Ramos (cell line): ENCODE data around the gene PLPPR3.

ENCODE experiments used
- in situ Hi-C: fragments of 300-500 bp; cut with MboI; formaldehyde crosslinking; loops from one replicate; pipeline ENCODE4 v1.14.3; 2022; ENCODE audit warnings: low sequenced_read_pairs; ENCODE audit not compliant: unreplicated experiment

Gene PLPPR3

DNA sequence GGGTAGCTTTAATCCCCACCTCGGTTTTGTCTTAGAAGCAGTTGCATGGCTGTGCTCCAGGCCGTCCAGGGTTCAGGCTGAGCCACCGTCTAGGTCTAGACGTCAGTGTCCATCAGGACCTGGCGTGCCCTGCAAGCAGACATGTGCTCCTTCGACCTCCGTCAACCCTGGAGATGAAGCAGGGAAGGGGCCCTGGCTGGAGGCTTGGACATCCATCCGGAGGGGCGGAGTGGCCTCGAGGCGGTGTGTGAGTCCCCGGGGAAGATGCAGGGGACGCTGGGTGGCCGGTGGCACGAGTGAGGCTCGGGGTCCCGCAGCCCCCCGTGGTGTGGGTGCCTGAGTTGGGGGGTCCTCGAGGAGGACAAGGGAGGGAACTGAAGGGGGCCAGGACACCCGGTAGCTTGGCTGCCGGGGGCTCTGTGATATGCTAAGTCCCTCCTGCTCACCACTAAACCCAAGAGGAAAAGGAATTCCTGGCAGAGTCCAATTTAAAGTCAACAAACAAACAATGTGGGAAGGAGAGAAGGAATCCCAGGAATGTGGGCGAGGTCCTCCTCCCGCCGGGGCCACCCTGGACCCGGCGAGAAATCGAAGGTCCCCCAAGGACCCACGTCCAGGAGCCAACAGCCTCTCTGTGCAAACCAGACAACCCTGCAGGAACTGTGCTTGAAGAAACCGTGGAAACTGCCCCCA, 39.4 kb downstream of the PLPPR3 start:
- in situ Hi-C loops = no loop called here

DNA sequence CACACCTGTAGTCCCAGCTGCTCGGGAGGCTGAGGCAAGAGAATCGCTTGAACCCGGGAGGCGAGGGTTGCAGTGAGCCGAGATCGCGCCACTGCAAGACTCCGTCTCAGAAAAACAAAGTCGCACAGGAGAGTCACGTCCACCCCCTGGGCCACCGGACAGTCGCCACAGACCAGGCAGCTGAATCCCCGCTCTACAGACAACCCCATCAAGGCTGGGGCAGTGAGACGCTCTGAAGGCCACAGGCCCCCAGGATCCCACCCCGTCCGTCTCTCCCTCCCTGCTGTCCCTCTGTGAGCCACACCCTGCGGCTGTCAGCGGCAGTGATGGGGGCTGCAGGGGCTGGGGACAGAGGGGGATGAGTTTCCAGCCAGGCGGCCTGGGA, 40.0 kb downstream of the PLPPR3 start:
- in situ Hi-C loops = no loop called here

DNA sequence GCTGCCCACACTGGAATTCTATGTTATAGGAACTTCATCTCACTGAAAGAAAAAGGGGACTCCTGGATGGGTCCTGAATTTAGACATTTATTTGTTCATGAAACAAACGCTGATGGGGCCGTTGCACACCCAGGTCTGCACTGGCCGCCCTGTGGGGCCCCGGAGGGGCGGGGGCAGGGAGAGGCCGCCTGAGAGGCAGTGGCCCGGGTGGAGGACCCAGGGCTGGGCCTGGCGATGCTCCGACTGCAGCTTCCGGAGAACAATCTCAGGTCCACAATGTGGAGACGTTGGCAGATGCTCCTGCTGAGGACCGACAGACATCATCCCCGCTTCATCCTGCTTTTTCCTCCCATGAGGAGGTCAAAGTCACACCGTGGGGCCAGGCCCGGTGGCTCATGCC, 40.8 kb downstream of the PLPPR3 start:
- in situ Hi-C loops = no loop called here

DNA sequence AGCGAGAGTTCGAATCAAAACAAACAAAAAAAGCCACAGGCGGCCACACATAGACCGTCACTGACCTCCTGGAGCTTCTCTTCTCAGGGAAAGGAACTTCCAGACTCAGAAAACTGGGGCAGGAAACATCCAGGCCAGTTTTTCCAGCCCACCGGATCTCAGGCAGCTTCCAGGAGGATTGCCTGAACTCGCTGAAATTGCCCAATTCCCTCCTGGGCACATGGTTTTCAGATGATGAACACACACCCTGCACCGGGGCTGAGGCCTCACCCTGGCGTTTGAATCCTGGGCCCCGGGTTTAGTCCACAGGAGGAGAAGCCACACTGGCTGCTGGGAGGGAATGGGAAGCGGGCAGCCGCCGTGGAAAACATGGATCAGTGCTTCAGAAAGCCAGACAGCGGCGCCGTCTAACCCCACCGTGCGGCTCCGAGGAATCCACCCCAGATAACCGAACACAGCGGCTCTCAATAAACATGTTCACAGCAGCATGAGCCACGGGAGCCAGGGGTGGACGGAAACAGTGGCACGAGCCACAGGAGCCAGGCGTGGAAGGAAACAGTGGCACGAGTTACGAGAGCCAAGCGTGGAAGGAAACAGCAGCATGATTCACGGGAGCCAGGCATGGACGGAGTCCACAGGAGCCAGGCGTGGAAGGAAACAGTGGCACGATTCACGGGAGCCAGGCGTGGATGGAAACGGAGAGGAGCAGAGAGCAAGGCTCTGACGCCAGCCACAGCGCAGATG, 42.7 kb downstream of the PLPPR3 start:
- in situ Hi-C loops = no loop called here

DNA sequence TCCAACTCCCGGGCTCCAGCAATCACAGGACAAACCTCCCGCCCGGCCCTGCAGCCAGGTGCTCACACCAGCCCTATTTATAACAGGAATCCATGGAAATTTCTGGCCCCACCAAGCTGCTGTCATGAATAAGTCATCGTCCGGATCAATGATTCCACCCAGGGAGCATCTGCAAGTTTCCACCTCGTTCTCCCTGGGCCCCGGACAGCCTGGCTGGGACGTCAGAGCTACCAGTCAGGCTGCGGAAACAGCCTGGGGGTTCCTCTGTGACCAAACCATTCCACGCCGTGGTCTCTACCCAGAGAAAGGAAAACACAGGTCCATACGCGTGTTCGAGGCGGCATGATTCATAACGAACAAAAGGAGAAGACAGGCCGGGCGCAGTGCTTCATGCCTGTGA, 45.2 kb downstream of the PLPPR3 start:
- in situ Hi-C loops = no loop called here

DNA sequence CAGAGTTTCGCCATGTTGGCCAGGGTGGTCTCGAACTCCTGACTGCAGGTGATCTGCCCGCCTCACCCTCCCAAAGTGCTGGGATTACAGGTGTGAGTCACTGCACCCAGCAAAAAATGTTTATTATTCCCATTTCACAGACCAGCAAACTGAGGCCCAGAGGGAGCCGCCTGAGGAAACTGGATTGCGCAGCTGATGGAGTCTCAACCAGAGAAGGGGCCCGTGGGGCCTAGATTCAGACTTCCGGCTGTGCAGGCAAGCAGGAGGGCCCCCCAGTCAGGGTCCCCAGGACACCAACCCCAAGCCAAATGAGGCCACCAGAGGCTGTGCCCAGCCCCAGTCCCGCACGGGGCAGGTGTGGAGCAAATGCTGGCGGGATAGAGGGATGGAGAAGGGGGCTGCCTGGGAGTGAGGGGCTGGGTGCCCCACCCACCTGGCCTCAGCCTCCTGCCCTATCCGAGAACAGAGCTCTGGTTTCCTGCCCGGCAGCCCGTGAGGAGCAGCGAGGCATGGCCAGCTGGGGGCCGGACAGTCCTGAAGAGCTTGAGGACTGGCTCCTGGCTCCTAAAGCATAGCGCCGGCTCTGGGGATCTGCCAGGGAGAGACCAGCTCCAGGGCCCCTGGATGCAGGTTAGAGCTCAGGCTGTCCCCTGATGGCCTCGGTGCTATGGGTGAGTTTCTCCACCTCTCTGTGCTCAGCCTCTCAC, 48.9 kb downstream of the PLPPR3 start:
- in situ Hi-C loops = loop anchor here (5.0 kb wide), 1 partner anchor 209 kb away; the partner anchor contains the start of gene WDR18

DNA sequence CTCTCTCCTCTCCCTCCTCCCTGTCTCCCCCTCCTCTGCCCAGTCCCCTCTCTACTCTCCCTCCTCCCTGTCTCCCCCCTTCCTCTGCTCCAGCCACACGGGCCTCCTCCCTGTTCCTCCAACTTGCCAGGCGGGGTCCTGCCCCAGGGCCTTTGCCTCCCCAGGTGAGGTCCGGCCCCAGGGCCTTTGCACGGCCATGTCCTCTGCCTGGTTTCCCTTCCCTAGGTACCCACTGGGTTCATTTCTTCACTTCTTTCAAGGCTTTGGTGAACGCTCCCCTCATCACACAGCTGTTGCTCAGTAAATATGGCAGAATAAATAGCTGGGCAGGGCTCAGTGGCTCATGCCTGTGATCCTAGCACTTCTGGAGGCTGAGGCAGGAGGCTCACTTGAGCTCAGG, 49.7 kb downstream of the PLPPR3 start:
- in situ Hi-C loops = loop anchor here (5.0 kb wide), 1 partner anchor 210 kb away; the partner anchor contains the start of gene WDR18

DNA sequence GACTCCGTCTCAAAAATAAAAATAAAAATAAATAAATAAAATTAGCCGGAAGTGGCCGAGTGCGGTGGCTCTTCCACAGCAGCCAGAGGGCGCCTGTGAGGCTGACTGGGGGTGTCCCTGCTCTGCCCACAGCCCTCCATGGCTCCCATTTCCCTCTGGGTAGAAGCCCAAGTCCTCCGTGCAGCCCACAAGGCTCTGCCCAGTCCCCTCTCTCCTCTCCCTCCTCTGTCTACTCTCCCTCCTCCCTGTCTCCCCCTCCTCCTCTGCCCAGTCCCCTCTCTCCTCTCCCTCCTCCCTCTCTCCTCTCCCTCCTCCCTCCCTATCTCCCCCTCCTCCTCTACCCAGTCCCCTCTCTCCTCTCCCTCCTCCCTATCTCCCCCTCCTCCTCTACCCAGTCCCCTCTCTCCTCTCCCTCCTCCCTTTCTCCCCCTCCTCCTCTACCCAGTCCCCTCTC, 50.4 kb downstream of the PLPPR3 start:
- in situ Hi-C loops = loop anchor here (5.0 kb wide), 1 partner anchor 211 kb away; the partner anchor contains the start of gene WDR18

DNA sequence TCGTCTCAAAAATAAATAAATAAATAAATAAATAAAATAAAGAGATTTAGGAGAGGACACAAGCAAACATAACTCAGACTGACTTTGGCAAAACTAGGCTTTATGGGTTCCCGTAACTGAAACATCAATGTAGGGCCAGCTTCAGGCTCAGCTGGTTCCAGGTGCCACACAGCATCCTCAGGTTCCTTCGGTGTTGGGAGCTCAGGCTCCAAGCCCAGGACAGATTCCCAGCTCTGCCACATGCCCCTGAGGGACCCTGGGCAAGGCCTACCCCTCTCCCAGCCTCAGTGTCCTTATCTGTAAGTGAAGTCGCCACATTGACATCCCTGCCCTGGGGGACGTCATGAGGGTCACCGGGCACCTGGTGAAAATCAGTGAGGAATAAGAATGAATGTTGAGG, 52.1 kb downstream of the PLPPR3 start:
- in situ Hi-C loops = loop anchor here (5.0 kb wide), 2 partner anchors 153 to 213 kb away; partner anchors contain the start of gene WDR18

DNA sequence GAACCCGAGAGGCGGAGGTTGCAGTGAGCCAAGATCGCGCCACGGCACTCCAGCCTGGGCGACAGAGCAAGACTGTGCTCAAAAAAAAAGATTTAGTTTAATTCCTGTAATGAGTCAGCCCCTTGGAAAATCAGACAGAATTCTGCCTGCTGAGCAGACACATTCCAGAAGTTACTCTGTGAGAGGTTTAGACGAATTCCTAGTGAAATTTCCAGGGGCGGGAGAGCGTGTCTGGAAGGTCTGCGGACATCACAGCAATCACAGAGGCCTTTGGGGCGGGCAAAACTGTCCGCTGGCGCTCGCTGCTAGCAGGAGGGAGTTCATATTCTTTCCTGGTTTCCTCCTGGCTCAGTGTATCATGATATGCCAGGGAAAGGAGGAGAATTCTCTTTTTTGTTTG, 53.3 kb downstream of the PLPPR3 start:
- in situ Hi-C loops = loop anchor here (5.0 kb wide), 1 partner anchor 154 kb away; no protein-coding TSS in a partner anchor

DNA sequence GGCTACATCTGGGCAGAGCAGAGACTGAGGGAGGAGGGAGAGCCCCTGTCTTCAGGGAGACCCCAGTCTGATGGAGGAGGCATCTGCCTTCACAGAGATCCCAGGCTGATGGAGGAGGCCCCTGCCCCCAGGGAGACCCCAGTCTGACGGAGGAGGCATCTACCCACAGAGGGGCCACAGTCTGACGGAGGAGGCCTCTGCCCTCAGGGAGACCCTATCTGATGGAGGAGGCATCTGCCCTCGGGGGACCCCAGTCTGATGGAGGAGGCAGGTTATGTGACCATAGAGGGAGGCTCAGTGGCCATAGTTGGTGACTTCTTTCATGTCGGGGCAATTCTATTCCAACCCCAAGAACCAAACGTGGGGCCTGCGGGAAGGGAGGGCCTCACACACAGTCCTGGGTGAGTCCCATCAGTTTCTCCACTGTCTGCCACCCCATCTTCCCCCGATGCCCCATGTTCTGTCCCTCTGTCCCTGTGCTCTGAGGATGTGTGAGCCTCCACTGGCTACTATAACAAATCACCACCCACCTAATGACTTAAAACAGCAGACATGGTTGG, 56.5 kb downstream of the PLPPR3 start:
- in situ Hi-C loops = loop anchor here (5.0 kb wide), 1 partner anchor 157 kb away; no protein-coding TSS in a partner anchor

DNA sequence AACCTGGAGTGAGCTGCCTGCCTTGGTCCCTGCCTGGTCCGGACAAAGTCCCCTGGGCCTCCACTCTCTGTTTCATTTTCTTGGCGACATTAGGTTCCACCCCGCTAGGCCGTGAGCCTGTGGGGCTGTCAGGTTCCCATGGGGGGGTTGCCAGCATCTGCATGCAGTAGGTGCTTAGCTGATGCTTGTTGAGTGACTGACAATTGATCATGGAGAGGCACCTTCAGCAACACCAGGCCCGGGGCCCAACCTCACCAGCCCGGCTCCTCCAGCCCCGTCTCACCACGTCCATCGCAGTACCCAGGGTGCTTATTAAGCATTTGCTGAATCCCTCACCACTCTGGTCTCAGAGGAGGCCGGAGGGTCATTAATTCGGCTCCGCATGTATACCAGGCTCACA, 57.5 kb downstream of the PLPPR3 start:
- in situ Hi-C loops = loop anchor here (5.0 kb wide), 1 partner anchor 83 kb away; no protein-coding TSS in a partner anchor

DNA sequence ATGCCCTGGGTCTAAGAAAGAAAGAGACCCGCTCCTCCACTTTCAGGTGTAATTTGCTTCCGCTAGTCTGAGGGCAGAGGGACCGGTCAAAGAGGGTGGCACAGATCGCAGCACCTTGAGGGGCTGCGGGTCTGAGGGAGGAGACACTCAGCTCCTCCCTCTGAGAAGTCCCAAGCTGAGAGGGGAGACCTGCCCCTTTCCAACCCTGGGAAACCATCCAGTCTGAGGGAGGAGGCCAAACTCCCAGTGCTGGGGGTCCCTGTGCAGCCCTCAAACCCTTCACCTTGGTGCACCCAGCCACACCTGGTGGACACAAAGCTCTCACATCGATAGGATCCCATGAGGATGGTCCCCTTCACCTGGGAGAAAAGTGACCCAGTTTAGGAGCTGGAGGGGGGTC, 57.9 kb downstream of the PLPPR3 start:
- in situ Hi-C loops = loop anchor here (5.0 kb wide), 1 partner anchor 83 kb away; no protein-coding TSS in a partner anchor

DNA sequence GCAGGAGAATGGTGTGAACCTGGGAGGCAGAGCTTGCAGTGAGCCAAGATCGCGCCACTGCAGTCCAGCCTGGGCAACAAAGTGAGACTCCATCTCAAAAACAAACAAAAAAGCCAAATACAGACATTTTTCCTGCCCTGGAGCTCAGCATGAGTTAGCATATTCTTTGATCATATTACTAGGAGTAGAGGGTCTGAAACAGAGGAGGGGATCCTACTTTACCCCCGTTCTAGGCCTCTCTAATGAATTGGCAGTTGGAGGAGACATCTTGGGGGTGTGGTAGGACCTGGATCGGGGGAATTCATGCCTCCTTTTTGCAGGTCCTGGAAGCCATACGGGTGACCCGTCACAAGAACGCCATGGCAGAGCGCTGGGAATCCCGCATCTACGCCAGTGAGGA, 58.6 kb downstream of the PLPPR3 start:
- in situ Hi-C loops = loop anchor here (5.0 kb wide), 1 partner anchor 84 kb away; no protein-coding TSS in a partner anchor
